Prostate gland (tissue), 2 donors: ENCODE results near the gene SLC39A7.

Source experiments
- POLR2A ChIP-seq: fragments of 450-650 bp; IDR thresholded peaks from one replicate; pipeline ENCODE4 v1.6.1; 2016; ENCODE audit warnings: antibody characterized with exemption, mild to moderate bottlenecking
- POLR2AphosphoS5 ChIP-seq: sonication (generic); formaldehyde crosslinking; IDR thresholded peaks from one replicate; pipeline ENCODE4 v1.6.1; 2017; ENCODE audit warnings: antibody characterized with exemption
- TF ChIP-seq, protein P1 (sequence below), 4 experiments: fragments of 200-600 bp in 2 of 4; fragments of 450-650 bp in 2 of 4; sonication (generic) in 2 of 4; IDR thresholded peaks; 1 replicate in 3 of 4; 2 replicates in 1 of 4; pipeline ENCODE4 v1.5.1; 2016 to 2019; ENCODE audit warnings: antibody characterized with exemption in 4 of 4, mild to moderate bottlenecking in 2 of 4, moderate library complexity in 2 of 4

- TF ChIP-seq, protein P1, sequence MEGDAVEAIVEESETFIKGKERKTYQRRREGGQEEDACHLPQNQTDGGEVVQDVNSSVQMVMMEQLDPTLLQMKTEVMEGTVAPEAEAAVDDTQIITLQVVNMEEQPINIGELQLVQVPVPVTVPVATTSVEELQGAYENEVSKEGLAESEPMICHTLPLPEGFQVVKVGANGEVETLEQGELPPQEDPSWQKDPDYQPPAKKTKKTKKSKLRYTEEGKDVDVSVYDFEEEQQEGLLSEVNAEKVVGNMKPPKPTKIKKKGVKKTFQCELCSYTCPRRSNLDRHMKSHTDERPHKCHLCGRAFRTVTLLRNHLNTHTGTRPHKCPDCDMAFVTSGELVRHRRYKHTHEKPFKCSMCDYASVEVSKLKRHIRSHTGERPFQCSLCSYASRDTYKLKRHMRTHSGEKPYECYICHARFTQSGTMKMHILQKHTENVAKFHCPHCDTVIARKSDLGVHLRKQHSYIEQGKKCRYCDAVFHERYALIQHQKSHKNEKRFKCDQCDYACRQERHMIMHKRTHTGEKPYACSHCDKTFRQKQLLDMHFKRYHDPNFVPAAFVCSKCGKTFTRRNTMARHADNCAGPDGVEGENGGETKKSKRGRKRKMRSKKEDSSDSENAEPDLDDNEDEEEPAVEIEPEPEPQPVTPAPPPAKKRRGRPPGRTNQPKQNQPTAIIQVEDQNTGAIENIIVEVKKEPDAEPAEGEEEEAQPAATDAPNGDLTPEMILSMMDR (IDR thresholded peaks at IDR 0.05) = no peak
- no peak for TF ChIP-seq POLR2A
- no peak for TF ChIP-seq POLR2AphosphoS5
Observed at GRCh38 chr6:33168284-33168601, 32.4 kb upstream of the SLC39A7 start.
